ENCODE results near the gene UTP14C.
"Not testable (repeated sequence)": the region's sequence is repeated elsewhere in the genome, so short reads cannot be mapped to it uniquely, and the experiment has no call there.

The UTP14C gene, protein sequence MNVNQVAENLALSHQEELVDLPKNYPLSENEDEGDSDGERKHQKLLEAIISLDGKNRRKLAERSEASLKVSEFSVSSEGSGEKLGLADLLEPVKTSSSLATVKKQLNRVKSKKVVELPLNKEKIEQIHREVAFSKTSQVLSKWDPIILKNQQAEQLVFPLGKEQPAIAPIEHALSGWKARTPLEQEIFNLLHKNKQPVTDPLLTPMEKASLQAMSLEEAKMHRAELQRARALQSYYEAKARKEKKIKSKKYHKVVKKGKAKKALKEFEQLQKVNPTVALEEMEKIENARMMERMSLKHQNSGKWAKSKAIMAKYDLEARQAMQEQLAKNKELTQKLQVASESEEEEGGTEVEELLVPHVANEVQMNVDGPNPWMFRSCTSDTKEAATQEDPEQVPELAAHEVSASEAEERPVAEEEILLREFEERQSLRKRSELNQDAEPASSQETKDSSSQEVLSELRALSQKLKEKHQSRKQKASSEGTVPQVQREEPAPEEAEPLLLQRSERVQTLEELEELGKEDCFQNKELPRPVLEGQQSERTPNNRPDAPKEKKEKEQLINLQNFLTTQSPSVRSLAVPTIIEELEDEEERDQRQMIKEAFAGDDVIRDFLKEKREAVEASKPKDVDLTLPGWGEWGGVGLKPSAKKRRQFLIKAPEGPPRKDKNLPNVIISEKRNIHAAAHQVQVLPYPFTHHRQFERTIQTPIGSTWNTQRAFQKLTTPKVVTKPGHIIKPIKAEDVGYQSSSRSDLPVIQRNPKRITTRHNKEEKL

DNA sequence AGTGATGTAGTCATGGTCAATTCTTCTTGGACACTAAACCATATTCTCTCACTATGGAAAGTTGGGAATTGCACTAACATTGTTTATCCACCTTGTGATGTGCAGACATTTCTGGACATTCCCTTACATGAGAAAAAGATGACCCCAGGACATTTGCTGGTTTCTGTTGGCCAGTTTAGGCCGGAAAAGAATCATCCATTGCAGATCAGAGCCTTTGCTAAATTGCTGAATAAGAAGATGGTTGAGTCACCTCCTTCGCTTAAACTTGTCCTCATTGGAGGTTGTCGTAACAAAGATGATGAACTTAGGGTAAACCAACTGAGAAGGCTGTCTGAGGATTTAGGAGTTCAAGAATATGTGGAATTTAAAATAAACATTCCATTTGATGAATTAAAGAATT, at the start of gene UTP14C:
UTP14C (plus strand) TSS at position 211 of the 400 bp plus-strand sequence. CDS start 4,114 bp downstream, outside the sequence.
- no peak for DNase-seq (ENCODE audit: low spot score)

DNA sequence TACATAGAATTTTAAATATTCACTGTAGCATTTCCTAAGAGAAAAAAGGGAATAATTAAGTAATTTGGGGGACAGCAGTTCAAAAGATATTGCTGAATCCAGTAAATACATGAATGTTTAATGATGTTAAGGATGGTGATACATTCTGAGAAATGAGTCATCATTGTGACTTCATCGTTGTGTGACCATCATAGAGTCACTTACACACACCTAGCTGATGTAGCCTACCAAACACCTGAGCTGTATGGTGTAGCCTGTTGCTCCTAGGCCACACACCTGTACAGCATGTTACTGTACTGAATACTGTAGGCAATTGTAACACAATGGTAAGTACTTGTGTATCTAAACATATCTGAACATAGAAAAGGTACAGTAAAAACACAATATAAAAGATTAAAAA, 48.1 kb upstream of the UTP14C start:
- no peak for DNase-seq (ENCODE audit: low spot score)

DNA sequence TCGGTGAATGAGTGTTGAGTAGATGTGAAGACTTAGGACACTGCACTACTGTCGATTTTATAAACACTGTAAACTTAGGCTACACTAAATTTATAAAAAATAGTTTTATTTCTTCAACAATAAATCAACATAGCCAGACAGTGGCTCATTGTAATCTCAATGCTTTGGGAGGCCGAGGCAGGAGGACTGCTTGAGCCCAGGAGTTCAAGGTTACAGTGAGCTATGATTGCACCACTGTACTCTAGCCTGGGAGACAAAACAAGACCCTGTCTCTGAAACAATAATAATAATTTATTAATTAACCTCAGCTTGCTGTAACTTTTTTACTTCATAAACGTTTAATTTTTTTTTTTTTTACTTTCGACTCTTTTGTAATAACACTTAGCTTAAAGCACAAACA, 47.6 kb upstream of the UTP14C start:
- no peak for DNase-seq (ENCODE audit: low spot score)

DNA sequence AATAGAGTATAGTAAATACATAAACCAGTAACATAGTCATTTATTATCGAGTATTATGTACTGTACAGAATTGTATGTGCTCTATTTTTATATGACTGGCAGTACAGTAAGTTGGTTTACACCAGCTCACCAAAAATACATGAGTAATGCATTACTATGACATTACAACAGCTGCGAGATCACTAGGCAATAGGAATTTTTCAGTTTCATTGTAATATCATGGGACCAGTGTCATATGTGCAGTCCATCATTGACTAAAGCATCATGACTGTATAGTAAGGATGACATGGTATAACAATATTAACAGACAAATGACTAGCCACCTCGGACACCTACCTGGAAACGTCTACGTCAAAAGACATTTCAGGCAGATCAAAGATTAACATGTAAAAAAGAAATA, 46.9 kb upstream of the UTP14C start:
- DNase-seq (ENCODE audit: low spot score), result no peak

DNA sequence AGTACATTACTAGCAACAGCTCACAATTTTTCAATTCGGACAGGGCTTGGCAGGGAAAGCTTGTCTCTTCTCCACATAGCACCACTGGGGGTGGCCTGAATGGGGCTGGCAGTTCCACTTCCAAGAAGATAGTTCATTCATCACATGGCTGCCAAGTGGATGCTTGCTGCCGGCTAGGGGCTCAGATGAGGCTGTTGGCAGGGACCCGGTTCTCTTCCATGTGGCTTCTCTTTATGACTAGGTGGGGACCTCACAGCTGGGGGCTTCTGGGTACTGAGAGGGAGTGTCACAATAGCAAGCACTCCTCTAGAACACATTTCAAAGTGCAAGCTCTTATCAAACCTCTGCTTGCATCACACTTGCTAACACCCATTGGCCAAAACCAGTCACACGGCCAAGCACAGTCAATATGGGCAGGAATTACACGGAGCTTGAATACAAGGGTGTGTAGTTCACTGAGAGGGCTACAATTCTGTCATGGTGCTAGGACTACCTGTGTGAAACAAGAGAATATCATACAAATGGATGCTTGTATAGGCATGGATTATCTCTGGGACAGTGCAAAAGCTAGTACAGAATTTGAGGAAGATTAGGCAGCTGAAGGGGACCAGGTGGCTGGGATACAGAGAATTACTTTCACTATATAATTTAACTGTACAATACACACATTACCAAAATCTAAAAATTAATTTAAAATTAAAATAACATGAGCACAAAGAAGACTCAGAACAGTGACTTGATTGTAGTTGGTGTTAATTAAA, 45.5 kb upstream of the UTP14C start:
- no peak for DNase-seq (ENCODE audit: low spot score)

DNA sequence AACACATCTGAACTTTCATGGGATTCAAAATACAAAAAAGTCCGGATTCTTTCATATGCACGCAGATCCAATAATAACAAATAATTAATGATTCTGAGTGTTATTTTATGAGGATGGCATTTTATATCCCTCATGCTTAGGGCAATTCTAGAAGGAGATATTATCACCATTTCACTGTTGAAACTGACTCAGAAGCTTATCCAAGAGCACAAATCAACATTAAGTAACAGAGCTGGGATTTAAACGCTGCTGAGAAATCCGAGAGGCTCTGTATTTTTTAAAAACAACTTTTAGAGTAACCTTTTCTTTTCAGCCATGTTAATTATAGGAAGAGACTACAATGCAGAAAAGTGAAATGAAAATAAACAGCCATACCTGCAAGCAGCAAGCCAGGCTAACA, 43.6 kb upstream of the UTP14C start:
- no peak for DNase-seq (ENCODE audit: low spot score)

DNA sequence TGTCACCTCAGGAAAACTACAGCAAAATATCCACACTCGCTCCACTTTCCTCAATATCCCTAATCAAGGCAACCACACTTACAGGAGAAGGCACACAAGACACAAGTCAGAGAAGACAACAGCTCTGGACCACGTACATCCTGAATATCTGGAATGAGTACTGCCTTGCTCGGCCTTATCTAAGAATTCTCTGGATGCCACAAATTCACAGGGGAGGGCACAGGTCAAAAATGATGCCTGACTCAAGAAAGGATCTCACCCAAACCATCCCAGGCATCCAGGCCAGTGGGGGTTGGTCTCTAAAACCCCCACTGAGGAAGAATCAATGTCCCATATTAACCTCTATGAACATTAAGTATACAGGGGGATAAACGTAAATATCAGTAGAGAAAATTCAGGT, 43.1 kb upstream of the UTP14C start:
- DNase-seq (ENCODE audit: low spot score), result no peak

DNA sequence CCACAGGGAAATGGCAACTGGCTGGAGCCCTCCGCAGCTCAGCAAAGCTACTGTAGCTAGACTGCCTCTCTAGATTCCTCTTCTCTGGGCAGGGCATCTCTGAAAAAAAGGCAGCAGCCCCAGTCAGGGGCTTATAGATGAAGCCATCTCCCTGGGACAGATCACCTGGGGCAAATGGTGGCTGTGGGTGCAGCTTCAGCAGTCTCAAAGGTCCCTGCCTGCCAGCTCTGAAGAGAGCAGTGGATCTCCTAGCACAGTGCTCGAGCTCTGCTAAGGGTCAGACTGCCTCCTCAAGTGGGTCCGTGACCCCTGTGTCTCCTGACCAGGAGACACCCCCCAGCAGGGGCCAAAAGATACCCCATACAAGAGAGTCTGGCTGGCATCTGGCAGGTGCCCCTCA, 41.2 kb upstream of the UTP14C start:
- DNase-seq (ENCODE audit: low spot score), result not testable (repeated sequence)

DNA sequence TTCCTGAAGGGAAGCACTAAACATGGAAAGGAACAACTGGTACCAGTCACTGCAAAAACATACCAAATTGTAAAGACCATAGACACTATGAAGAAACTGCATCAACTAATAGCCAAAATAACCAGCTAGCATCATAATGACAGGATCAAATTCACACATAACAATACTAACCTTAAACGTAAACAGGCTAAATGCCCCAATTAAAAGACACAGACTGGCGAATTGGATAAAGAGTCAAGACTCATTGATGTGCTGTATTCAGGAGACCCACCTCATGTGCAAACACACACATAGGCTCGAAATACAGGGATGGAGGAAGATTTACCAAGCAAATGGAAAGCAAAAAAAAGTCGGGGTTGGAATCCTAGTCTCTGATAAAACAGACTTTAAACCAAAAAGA, 39.6 kb upstream of the UTP14C start:
- DNase-seq (ENCODE audit: low spot score), result not testable (repeated sequence)

DNA sequence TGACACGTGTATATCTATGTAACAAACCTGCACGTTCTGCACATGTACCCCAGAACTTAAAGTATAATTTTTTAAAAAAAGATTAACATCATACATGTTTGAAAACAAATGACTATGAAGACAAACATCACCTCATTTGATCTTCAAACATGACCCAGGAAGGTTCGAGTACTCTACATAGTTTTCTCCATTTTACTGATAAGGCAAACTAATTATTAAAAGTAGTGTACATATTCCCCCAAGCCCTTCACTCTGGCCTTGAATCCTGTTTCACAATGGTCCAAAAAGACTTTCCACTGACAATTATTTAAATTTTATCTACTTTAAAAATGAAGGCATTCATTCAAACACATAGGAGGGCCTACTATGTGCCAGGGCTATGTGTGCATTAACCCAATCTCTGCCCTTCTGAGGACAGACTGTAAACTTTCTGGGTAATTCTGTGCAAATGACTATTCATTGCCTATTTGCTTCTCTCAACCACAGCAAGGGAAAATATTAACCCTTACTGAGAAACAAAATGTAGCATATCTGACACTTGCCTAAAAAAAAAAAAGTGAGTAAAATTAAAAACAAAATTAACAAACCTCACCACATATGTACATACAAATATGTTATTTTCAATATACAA, 35.4 kb upstream of the UTP14C start:
- no peak for DNase-seq (ENCODE audit: low spot score)

DNA sequence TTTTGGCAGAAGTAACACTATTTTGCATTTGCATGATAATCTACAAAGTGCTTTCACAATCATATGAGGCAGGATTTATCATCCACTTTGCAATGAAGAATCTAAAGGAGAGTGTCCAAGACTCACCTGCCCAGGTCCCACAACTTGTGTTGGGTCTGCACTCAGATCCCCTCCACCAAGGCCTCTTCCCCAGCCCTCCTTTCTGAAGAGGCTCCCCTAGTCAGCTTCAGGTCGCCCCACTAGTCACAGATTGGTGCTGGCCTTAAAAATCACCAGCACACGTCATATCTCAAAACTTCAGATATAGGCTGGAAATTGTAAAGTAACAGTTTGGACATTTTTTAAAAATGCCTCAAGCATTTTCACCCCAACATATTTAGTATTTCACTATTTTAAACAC, 30.8 kb upstream of the UTP14C start:
- DNase-seq (ENCODE audit: low spot score), result no peak

DNA sequence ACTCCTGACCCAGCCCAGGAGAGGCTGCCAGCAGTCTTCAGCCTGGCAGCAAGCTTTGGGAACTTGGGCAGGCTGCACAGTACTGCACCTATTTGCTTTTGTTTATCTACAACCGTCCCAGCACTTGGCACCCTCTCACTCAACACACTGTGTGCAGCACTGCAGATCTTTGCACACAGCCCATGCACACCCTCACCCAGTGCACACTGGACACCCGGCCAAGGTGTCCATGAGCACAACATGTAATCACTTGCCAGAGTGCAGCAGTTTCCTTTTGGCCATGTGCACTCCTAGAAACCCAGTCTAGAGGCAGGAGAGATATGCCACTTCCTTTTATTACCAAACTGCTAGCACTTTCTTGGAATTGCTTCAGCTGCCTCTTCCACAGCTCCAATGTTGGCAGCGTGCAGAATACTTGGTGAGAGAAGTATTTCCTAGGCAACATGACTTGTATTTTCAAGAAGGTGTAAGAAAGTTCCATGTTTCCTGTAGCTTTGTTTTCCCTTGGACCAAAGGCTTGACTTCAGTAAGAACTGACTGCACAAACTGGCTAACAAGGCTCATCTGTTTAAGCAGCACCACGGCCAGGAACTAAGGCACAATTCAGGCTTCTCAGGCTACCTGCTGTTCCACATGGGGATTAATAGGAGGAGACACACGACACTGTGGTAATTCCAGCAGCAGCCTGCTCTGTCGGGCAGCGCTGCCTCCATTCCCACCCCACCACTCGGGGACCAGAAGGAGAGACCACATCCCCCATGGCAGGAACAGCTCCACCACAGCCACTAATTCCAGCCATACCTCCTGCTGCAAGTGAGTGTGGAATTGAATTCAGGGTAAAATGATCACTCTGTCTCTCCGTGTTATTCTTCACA, 28.6 kb upstream of the UTP14C start:
- peak; percentile 8 for DNase-seq (ENCODE audit: low spot score)

DNA sequence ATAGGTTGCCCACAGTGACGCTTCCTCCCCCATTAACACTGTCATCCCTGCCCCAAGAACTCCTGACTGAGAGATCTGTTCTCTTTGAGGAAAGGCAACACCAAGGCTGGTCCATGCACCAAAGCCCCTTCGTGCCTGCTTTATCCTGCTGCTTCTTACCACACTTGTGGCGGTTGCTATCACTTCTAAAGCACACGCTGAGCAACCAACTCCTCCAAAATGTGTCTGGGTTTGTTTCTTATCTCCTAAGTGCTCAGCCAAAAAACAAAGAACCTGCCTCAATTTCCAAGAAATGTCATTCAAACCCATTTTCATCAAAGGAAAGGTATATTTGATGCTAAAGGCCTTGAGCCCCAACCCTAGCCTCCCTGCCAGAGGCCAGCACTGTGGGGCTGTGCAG, 27.9 kb upstream of the UTP14C start:
- no peak for DNase-seq (ENCODE audit: low spot score)

DNA sequence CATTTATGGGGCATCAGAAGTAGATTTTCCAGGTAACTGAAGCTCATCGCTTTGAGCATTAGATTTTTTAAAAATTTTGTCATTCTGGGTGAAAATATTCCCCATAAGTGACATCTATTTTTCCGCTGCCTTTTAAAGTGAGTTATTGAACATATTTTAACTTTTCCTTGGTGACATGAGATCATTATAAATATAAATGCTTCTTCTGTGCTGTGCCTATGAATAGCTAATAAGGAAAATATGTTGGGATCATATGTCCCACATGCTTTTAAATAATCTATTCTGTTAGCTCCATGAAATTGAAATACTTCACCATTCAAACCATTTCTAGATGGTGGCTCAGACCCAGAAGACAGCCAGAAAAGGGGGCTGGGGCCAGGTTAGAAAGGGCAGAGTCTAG, 27.3 kb upstream of the UTP14C start:
- DNase-seq (ENCODE audit: low spot score), result no peak

DNA sequence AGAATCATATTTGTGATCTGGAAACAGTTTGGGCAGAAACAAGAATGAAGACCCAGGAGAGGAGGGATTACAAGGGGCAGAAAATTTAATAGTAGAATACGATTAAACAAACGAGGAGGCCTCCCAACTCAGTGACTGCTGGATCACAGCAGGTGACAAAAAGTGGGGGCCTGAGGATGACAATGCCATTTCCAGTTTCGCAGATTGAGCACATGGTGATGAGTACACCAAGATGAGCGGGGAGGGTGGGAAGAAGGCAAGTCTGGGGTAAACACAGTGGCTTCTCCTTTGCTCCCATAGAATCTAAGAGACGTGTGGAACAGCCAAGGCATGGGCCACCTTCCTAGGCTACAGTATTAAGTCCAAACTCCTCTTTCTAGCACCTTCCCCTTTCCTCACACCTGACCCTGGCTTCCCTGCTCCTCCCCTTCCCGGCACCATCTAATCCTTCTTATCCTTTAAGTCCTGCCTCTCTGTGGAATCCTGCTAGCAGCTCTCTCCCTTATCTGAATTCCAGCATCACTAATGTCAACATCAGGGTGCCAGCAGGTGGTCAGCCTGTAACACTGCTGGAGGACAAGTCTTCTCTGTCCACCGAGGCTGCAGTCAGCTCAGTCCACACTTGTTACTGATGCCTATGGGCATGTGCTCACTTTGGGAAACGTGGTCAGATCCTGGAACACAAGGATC, 26.7 kb upstream of the UTP14C start:
- no peak for DNase-seq (ENCODE audit: low spot score)

DNA sequence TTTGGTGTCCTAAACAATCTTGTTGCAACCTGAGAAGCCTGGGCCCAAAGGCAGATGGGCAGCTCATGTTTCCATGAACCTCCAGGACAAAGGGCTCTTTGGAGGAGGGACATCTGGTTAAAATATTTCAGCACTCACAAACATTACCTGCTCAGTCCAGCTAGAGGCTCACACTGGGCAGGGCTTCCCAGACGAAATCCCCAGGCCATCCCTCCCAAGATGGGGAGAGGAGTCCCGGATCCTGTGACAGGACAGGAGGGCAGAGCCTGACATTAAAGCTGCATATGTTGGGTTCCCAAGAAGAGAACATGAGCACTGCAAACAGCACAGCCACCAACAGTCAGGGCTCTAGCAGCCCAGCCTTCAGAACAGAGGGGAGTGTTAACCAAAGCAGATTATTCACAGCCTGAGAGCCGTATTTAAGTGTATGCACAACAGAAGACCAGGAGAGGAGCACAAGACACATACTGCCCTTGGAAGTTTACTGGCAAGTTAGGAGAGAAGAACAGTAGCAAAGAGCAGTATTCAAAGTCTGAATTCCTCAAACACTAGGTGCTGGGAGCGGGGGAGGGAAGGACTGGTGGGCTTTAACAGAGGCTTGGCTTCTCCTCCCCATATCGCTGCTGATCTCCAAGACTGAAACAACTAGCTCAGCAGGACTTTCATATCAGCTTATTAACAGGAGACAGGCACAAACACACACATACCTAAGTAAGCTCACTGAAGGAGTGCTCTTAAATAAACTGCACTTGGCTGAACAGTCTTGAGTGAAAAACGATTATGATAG, 25.6 kb upstream of the UTP14C start:
- DNase-seq (ENCODE audit: low spot score), result no peak

DNA sequence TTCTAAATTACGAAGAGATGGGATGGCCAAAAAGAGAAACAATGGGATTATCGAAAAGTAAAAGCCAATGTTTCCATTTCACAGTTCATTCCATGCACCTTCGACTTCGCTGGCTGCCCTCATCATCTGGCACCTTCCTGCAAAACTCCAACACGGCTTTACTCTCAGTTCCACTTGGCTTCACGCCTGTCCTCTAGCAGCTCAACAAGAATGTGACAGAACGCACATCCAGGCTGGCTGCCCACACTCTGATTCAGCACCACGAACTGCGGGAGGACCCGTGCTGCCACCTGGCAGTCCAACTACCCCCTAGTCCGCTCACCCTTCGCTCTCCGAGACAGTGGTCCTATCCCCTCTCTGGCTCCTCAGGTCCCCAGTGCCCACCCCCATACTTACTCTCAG, 25.0 kb upstream of the UTP14C start:
- no peak for DNase-seq (ENCODE audit: low spot score)

DNA sequence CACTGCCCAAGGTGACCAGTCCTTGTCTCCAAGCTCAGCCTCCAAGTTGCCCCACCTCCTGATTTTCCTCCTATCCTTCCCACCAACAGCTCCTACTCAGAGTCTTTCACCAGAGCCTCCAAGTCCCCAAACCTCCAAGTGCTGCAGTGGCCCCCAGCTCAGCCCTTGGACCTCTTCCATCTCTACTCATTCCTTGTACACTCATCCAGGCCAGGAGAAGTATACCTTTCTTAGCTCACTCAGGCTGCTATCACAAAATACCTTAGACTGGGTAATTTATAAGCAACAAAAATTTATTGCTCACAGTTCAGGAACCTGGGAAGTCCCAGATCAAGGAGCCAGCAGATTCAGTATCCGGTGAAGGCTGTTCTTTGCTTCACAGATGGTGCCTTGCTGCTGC, 24.6 kb upstream of the UTP14C start:
- DNase-seq (ENCODE audit: low spot score), result no peak

DNA sequence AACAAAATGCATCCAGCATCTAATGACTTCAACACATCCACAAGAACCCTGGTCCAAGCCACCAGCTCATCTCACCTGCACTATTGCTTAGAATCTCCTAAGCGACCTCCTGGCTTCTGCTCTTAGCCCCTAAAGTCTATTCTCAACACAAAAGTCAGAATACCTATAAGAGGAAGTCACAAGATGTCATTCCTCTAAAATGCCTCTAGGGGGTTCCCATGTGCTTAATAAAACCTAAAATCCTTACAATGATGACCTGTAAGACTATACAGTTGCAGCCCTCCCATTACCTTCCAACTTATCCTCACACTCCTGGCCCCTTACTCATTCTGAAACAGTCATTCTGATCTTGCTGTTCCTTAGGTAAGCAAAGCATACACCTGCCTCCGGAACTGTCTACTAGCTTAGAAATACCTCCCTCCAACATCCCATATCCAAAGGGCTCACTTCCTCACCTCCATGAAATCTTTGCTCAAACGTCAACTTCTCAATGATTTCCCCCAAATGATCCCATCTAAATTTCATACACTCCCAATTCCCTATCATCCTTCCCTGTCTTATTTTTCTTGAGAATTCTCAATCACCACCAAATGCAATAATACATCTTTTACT, 23.3 kb upstream of the UTP14C start:
- DNase-seq (ENCODE audit: low spot score), result peak; percentile 67
